SIG-M5 treated with dmso at 0.1 percent for 504 hours (cell line): ENCODE results near the gene MOB2.

Source experiments
- DNase-seq: peaks from one replicate; lab custom pipeline; 2025; ENCODE audit not compliant: unreplicated experiment; lab: John Stamatoyannopoulos, UW

The MOB2 gene

GRCh38 chr11:1422481-1422880 is 64.1 kb downstream of the MOB2 start:
- no peak for DNase-seq

- no peak for DNase-seq
Measured at GRCh38 chr11:1421291-1421690, 65.3 kb downstream of the MOB2 start.

GRCh38 chr11:1419811-1420210 is 66.8 kb downstream of the MOB2 start:
- DNase-seq: no peak
